Smooth muscle cell (in vitro differentiated cells): ENCODE measurements around the gene MLLT11. TPM values are rescaled to one million over a fixed set of nuclear protein-coding genes. Genes with fewer than 3 reads are reported as not detected.

Experiments used
- DNase-seq: peaks from one replicate; lab custom pipeline; 2025; ENCODE audit not compliant: unreplicated experiment; lab: John Stamatoyannopoulos, UW
- H2AFZ ChIP-seq: fragments of 200-600 bp; sonication (generic); 2 replicates; pipeline ENCODE4 v1.6.0; 2016; ENCODE audit warnings: antibody characterized with exemption, low read depth, mild to moderate bottlenecking
- H3F3A ChIP-seq: fragments of 200-600 bp; sonication (generic); 2 replicates; pipeline ENCODE4 v1.6.0; 2017; ENCODE audit warnings: antibody characterized with exemption, low read depth
- H3K27ac ChIP-seq: fragments of 200-600 bp; sonication (generic); 2 replicates; pipeline ENCODE4 v1.5.1; 2016; ENCODE audit warnings: low read depth, mild to moderate bottlenecking
- H3K27me3 ChIP-seq: fragments of 200-600 bp; sonication (generic); 2 replicates; pipeline ENCODE4 v1.6.1; 2016; ENCODE audit warnings: low read depth, mild to moderate bottlenecking
- H3K36me3 ChIP-seq: fragments of 200-600 bp; sonication (generic); 2 replicates; pipeline ENCODE4 v1.5.1; 2016; ENCODE audit warnings: low read depth
- H3K4me1 ChIP-seq: fragments of 200-600 bp; sonication (generic); 2 replicates; pipeline ENCODE4 v1.5.1; 2016; ENCODE audit warnings: low read depth
- H3K4me2 ChIP-seq: fragments of 200-600 bp; sonication (generic); 2 replicates; pipeline ENCODE4 v1.6.0; 2016; ENCODE audit warnings: mild to moderate bottlenecking
- H3K4me3 ChIP-seq: fragments of 200-600 bp; sonication (generic); 2 replicates; pipeline ENCODE4 v1.5.1; 2016; ENCODE audit warnings: mild to moderate bottlenecking
- H3K79me2 ChIP-seq: fragments of 200-600 bp; sonication (generic); 2 replicates; pipeline ENCODE4 v1.6.0; 2016; ENCODE audit warnings: low read depth, mild to moderate bottlenecking
- H3K9ac ChIP-seq: fragments of 200-600 bp; sonication (generic); 2 replicates; pipeline ENCODE4 v1.6.0; 2016; ENCODE audit warnings: low read depth
- H3K9me3 ChIP-seq: fragments of 200-600 bp; sonication (generic); replicated peaks from 2 replicates; pipeline ENCODE4 v1.5.1; 2016; ENCODE audit warnings: low read depth
- H4K20me1 ChIP-seq: fragments of 200-600 bp; sonication (generic); 2 replicates; pipeline ENCODE4 v1.6.0; 2016; ENCODE audit warnings: low read depth
- CTCF ChIP-seq: fragments of 200-600 bp; sonication (generic); IDR thresholded peaks from 2 replicates; pipeline ENCODE4 v1.5.1; 2017; ENCODE audit warnings: borderline replicate concordance, mild to moderate bottlenecking, antibody characterized with exemption; ENCODE audit not compliant: insufficient read depth, poor library complexity, severe bottlenecking
- WGBS: methylation state at CpG from one replicate; pipeline ENCODE4 v1.1.7; 2016; ENCODE audit warnings: low lambda C conversion rate; 5-methylcytosine and 5-hydroxymethylcytosine counted together
- polyA plus RNA-seq: library from polyadenylated mRNA; unstranded; fragments of >200 nt; fragmentation: Nextera tagmentation; extraction: Ambion mirVana; gene quantifications from 2 replicates; pipeline ENCODE4 v1.2.1, GENCODE V29; 2016
- total RNA-seq: library from RNA; depleted of rRNA; stranded (reverse); fragments of >200 nt; gene quantifications from 2 replicates; pipeline ENCODE4 v1.2.3, GENCODE V29; 2014

The MLLT11 gene
- total RNA-seq (50.1 and 53.4 TPM in 2 replicates), polyA plus RNA-seq (73.2 and 74.2 TPM in 2 replicates)

DNA sequence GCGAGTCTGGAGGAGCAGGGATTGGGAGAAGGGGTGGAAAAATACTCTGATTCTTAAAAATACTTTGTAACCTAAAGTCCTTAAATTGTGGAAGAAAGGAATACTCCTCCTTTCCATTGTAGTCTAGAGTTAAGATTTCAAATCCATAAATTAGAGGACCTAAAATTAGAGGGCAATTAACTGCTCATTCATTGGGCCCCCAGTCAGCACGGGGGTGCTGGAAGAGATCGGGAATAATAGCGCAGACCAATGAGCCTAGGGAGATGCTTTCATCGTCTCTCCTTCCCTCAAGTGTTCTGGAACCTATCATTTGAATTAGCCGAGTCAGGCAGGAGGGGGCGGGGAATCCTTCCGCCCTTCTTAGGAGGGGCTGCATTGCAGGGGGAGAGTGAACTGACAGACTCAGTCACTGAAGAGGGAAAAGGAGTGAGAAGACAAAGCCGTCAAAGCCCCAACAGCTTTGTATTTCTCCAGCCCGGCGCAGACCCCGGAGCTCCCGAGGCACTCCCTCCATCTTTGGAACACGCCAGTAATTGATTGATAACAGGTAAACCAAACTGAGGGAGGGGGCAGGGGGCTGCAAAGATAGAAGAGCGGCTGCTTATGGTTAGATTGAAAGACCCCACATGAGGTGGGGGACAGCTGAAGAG lies at the start of gene MLLT11:
TSS of gene MLLT11 (plus strand) at position 391 of the 650 bp plus-strand sequence. CDS start 6,828 bp downstream, outside the sequence.
- Histone ChIP-seq H2AFZ (peak within 1 kb of the TSS; percentile 47), H3K27ac (peak within 1 kb of the TSS; percentile 98), H3K4me1 (peaks cover 27% of the 10 kb centered on the region), H4K20me1 (peaks cover 51% of the 10 kb centered on the region), H3K9me3 (no peaks in the 10 kb centered on the region), H3K9ac (peak within 1 kb of the TSS; percentile 98), H3K79me2 (peaks cover 100% of the 10 kb centered on the region), H3K36me3 (no peaks in the 10 kb centered on the region), H3K4me2 (peak within 1 kb of the TSS; percentile 98), H3K4me3 (peak within 1 kb of the TSS; percentile 100), H3K27me3 (no peaks in the 10 kb centered on the region), H3F3A (peaks cover 14% of the 10 kb centered on the region)
- DNase-seq, result peak; percentile 18
- WGBS, result 2% methylated on average over 15 of the region's 15 CpGs
- TF ChIP-seq CTCF, result no peak

DNA sequence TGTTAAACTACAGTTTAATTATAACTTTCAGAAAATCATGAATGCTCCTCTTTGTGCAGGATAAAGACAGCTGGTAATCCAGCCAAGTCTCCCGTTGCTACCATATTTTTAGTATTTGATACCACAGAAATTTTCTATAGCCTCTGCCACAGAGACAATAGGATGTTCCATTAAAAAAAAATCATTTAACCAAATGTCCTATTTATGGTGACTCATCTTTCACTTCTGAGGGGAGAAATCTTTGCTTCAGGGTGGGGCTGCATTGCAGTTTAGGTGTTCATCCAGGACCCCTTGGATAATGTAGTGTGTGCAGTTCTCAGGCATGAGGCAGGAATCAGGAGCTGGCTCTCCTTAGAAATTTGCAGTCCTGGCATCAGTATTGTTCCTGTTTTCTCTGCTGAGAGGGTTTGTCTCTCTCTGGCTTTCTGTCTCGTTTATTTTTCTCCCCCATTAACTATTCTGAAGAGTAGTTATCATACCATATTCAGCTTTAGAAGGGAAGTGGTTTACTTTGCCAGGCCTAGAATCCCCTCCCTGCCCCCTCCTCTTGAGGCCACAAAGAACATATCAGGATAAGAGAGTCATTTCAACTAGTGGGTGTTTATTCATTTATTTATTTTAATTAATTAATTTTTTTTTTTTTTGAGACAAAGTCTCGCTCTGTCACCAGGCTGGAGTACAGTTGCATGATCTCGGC lies 48.9 kb upstream of the MLLT11 start:
- peaks cover 5% of the 10 kb centered on the region for H3K4me1 ChIP-seq
- H3K36me3 ChIP-seq, result no peaks in the 10 kb centered on the region
- H3K27ac ChIP-seq, result peak overlapping the region; percentile 1
- no peaks in the 10 kb centered on the region for H3K27me3 ChIP-seq
- peaks cover 7% of the 10 kb centered on the region for H3F3A ChIP-seq
- no peak overlapping the region for H3K9ac ChIP-seq
- no peak for DNase-seq
- H3K9me3 ChIP-seq, result no peaks in the 10 kb centered on the region
- WGBS, result 86% methylated on average over 4 of the region's 4 CpGs
- H2AFZ ChIP-seq, result no peak overlapping the region
- H3K79me2 ChIP-seq, result peaks cover 27% of the 10 kb centered on the region
- no peaks in the 10 kb centered on the region for H4K20me1 ChIP-seq
- H3K4me3 ChIP-seq, result no peak overlapping the region
- no peak for TF ChIP-seq CTCF
- H3K4me2 ChIP-seq, result no peak overlapping the region

- Histone ChIP-seq H3K9ac (no peak overlapping the region), H3K36me3 (no peaks in the 10 kb centered on the region), H3K4me1 (peaks cover 5% of the 10 kb centered on the region), H3K27ac (no peak overlapping the region), H3K4me3 (no peak overlapping the region), H2AFZ (no peak overlapping the region), H3K9me3 (no peaks in the 10 kb centered on the region), H3K27me3 (no peaks in the 10 kb centered on the region), H3K79me2 (peaks cover 27% of the 10 kb centered on the region), H4K20me1 (no peaks in the 10 kb centered on the region), H3K4me2 (no peak overlapping the region), H3F3A (peaks cover under 1% of the 10 kb centered on the region)
- no peak for TF ChIP-seq CTCF
- DNase-seq, result no peak
- 94% methylated on average over 14 of the region's 14 CpGs for WGBS
Measured at GRCh38 chr1:151012684-151013471, 47.3 kb upstream of the MLLT11 start.
